Measurements from ENCODE around the gene SUCLA2.

- TF ChIP-seq CTCF (conservative IDR thresholded peaks at IDR 0.05; ENCODE audit: low read depth in 2 of 2) (no peak), POLR2AphosphoS5 (IDR thresholded peaks at IDR 0.05; ENCODE audit: low read depth) (no peak), REST (IDR thresholded peaks at IDR 0.05; ENCODE audit: unreplicated experiment) (no peak), CREB1 (CRISPR knock-in tag; IDR thresholded peaks at IDR 0.05; ENCODE audit: low read depth) (no peak), JUNB (IDR thresholded peaks at IDR 0.05; ENCODE audit: unreplicated experiment) (no peak), EZH2phosphoT487 (IDR thresholded peaks at IDR 0.05; ENCODE audit: unreplicated experiment) (no peak), EZH2 (IDR thresholded peaks at IDR 0.05; ENCODE audit: low read depth, unreplicated experiment) (no peak)
These were observed 51.3 kb downstream of the SUCLA2 start for GRCh38 chr13:47949799-47950198.

Data from GM23338 (cell line).